ENCODE data around the gene KCNN3.

KCNN3 gene

GRCh38 chr1:154840269-154841176, 29.6 kb downstream of the KCNN3 start:
- DNase-seq = no peak

- DNase-seq = no peak
These were observed 30.4 kb downstream of the KCNN3 start for GRCh38 chr1:154839691-154840090.

- no peak for DNase-seq
These were observed 31.1 kb downstream of the KCNN3 start for GRCh38 chr1:154838988-154839387.

- no peak for DNase-seq
These were observed 31.6 kb downstream of the KCNN3 start for GRCh38 chr1:154838461-154838860.

- no peak for DNase-seq
These were observed 32.4 kb downstream of the KCNN3 start for GRCh38 chr1:154837672-154838171.

- no peak for DNase-seq
These were observed 32.9 kb downstream of the KCNN3 start for GRCh38 chr1:154837034-154837671.

GRCh38 chr1:154835531-154836324, 34.4 kb downstream of the KCNN3 start:
- no peak for DNase-seq

GRCh38 chr1:154833841-154834240, 36.2 kb downstream of the KCNN3 start:
- DNase-seq = no peak

- DNase-seq = no peak
These were observed 36.9 kb downstream of the KCNN3 start for GRCh38 chr1:154833209-154833608.

GRCh38 chr1:154832384-154832783, 37.7 kb downstream of the KCNN3 start:
- DNase-seq = no peak

GRCh38 chr1:154831462-154831861, 38.6 kb downstream of the KCNN3 start:
- no peak for DNase-seq

- DNase-seq = no peak
These were observed 41.0 kb downstream of the KCNN3 start for GRCh38 chr1:154829062-154829461.

- no peak for DNase-seq
These were observed 45.7 kb downstream of the KCNN3 start for GRCh38 chr1:154824179-154825000.

GRCh38 chr1:154822717-154823116, 47.4 kb downstream of the KCNN3 start:
- DNase-seq = no peak

- DNase-seq = no peak
These were observed 47.8 kb downstream of the KCNN3 start for GRCh38 chr1:154822233-154822632.

GRCh38 chr1:154821083-154821482, 49.0 kb downstream of the KCNN3 start:
- no peak for DNase-seq

GRCh38 chr1:154820646-154821045, 49.4 kb downstream of the KCNN3 start:
- no peak for DNase-seq

GRCh38 chr1:154819628-154820590, 50.2 kb downstream of the KCNN3 start:
- DNase-seq = no peak

- DNase-seq = no peak
These were observed 51.2 kb downstream of the KCNN3 start for GRCh38 chr1:154818911-154819310.

GRCh38 chr1:154816937-154817336, 53.1 kb downstream of the KCNN3 start:
- DNase-seq = no peak

- no peak for DNase-seq
These were observed 53.7 kb downstream of the KCNN3 start for GRCh38 chr1:154816369-154816768.

Measured in retina (tissue), 1 donor.